Spleen (tissue), 7 donors: ENCODE data around the gene PRRG3.

Experiments
- CTCF ChIP-seq, 11 experiments: fragments of 200-600 bp in 7 of 11; fragments of 450-650 bp in 4 of 11; sonication (generic) in 4 of 11; IDR thresholded peaks in 8 of 11; conservative IDR thresholded peaks in 3 of 11; 1 replicate in 7 of 11; 2 replicates in 4 of 11; pipeline versions ENCODE4 v1.4.0 to v1.8.0; 2016 to 2021; ENCODE audit warnings: antibody characterized with exemption in 11 of 11, inconsistent platforms in 4 of 11, mild to moderate bottlenecking in 1 of 11
- POLR2A ChIP-seq, 3 donors: fragments of 450-650 bp; IDR thresholded peaks; one replicate each; pipeline ENCODE4 v1.5.1; 2017; ENCODE audit warnings: antibody characterized with exemption in 3 of 3, mild to moderate bottlenecking in 1 of 3
- POLR2AphosphoS5 ChIP-seq, 3 donors: sonication (generic); formaldehyde crosslinking; IDR thresholded peaks; one replicate each; pipeline ENCODE4 v1.5.1; 2017; ENCODE audit warnings: antibody characterized with exemption in 3 of 3
- donor health status: DM: no; HTN: no; CAD: no; lungs with moderate emphysema.
- donor health status: DM: no; HTN: no; CAD: no.
- donor health status: DM: no; HTN: no; CAD: no.

DNA sequence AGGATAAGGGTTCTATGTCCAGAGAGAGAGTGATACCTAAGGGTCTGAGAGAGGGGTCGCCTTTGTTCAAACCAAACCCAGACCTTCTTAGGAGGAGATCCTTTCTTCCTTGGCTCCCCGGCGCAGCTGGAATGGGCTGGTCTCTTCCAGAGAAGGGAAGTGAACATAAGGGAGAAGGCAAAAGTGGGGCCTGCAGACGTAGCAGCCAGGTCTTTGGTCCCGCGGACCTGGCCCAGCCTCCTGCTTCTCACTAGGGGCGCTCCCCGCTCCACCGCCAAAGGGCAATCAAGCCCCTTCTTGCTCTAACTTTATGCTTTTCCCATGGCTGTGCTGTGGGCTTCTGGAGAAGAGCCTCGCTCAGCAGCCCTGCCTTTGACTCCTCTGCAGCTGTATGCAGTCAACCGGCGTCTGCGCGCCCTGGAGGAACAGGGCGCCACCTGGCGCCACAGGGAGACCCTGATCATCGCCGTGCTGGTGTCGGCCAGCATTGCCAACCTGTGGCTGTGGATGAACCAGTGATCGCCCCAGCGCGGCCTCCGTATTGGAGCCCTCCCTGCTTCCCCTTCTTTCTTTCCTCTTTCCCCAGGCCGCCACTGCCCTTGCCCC is 27.1 kb downstream of the PRRG3 start:
- TF ChIP-seq POLR2AphosphoS5 (IDR thresholded peaks at IDR 0.05) (no peak), POLR2A (IDR thresholded peaks at IDR 0.05) (no peak), CTCF (IDR thresholded peaks at IDR 0.05 in 8 of 11, conservative IDR thresholded peaks at IDR 0.05 in 3 of 11) (no peak)
